ENCODE measurements around the gene GUCD1. TPM values are rescaled to one million over a fixed set of nuclear protein-coding genes. Genes with fewer than 3 reads are reported as not detected.

The GUCD1 gene
- total RNA-seq, 1 donor, result 166 TPM

- no peak for TF ChIP-seq CTCF (IDR thresholded peaks at IDR 0.05; ENCODE audit: insufficient read depth, low read depth, low read length)
- H3K4me3 ChIP-seq (ENCODE audit: low read depth, low read length), result no peak overlapping the region
- no peak for DNase-seq (ENCODE audit: low read depth)
Measured at GRCh38 chr22:24501301-24502005, 53.5 kb downstream of the GUCD1 start.

GRCh38 chr22:24500277-24500820 is 54.6 kb downstream of the GUCD1 start:
- no peak for DNase-seq (ENCODE audit: low read depth)
- no peak overlapping the region for H3K4me3 ChIP-seq (ENCODE audit: low read depth, low read length)
- TF ChIP-seq CTCF (IDR thresholded peaks at IDR 0.05; ENCODE audit: insufficient read depth, low read depth, low read length), result no peak

- no peak for TF ChIP-seq CTCF (IDR thresholded peaks at IDR 0.05; ENCODE audit: insufficient read depth, low read depth, low read length)
- H3K4me3 ChIP-seq (ENCODE audit: low read depth, low read length), result no peak overlapping the region
- no peak for DNase-seq (ENCODE audit: low read depth)
Measured at GRCh38 chr22:24499706-24500276, 55.1 kb downstream of the GUCD1 start.

GRCh38 chr22:24498824-24499223 is 56.1 kb downstream of the GUCD1 start:
- DNase-seq (ENCODE audit: low read depth), result no peak
- H3K4me3 ChIP-seq (ENCODE audit: low read depth, low read length), result no peak overlapping the region

GRCh38 chr22:24497841-24498258 is 57.1 kb downstream of the GUCD1 start:
- TF ChIP-seq CTCF (IDR thresholded peaks at IDR 0.05; ENCODE audit: insufficient read depth, low read depth, low read length), result no peak
- no peak for DNase-seq (ENCODE audit: low read depth)
- no peak overlapping the region for H3K4me3 ChIP-seq (ENCODE audit: low read depth, low read length)

More at GRCh38 chr22:24498824-24499223, 56.1 kb downstream of the GUCD1 start:
- TF ChIP-seq CTCF (IDR thresholded peaks at IDR 0.05; ENCODE audit: insufficient read depth, low read depth, low read length), result no peak

- DNase-seq (ENCODE audit: low read depth), result no peak
- TF ChIP-seq CTCF (IDR thresholded peaks at IDR 0.05; ENCODE audit: insufficient read depth, low read depth, low read length), result no peak
- no peak overlapping the region for H3K4me3 ChIP-seq (ENCODE audit: low read depth, low read length)
Measured at GRCh38 chr22:24496661-24497060, 58.3 kb downstream of the GUCD1 start.

All from fibroblast of villous mesenchyme (primary cell).